K562 (cell line): ENCODE results near the gene ZNF264. TPM values are rescaled to one million over a fixed set of nuclear protein-coding genes. Genes with fewer than 3 reads are reported as not detected.
A peak's percentile ranks its signal among the peaks of the same experiment; 100 is the strongest.

Experiments used
- CAMTA2 ChIP-seq: fragments of 250-450 bp; sonication (Bioruptor Pico); conservative IDR thresholded peaks from 2 replicates; pipeline ENCODE4 v1.5.1; 2022
- FOXJ3 ChIP-seq: sonication (generic); formaldehyde crosslinking; IDR thresholded peaks from 2 replicates; pipeline ENCODE4 v1.4.0; 2020; ENCODE audit warnings: mild to moderate bottlenecking, missing genetic modification reagents
- MCM5 ChIP-seq: fragments of 450-650 bp; IDR thresholded peaks from 2 replicates; pipeline ENCODE4 v1.6.1; 2016; ENCODE audit warnings: low read depth
- PHF21A ChIP-seq: fragments of 450-650 bp; IDR thresholded peaks from 2 replicates; pipeline ENCODE4 v1.6.1; 2017; ENCODE audit warnings: low read depth, borderline replicate concordance
- POLR2AphosphoS5 ChIP-seq: IDR thresholded peaks from 2 replicates; pipeline ENCODE4 v1.6.1; 2011; ENCODE audit warnings: mild to moderate bottlenecking, low read depth, low read length, moderate library complexity; ENCODE audit not compliant: control insufficient read depth, insufficient read depth
- SRSF7 ChIP-seq: fragments of 200-400 bp; formaldehyde crosslinking; optimal IDR thresholded peaks from 2 replicates; pipeline ENCODE3; 2017; ENCODE audit warnings: mild to moderate bottlenecking, low read depth, low read length
- YBX1 ChIP-seq: fragments of 450-650 bp; IDR thresholded peaks from 2 replicates; pipeline ENCODE4 v1.7.1; 2016; ENCODE audit warnings: mild to moderate bottlenecking
- ZC3H4 ChIP-seq: sonication (generic); formaldehyde crosslinking; IDR thresholded peaks from 2 replicates; pipeline ENCODE4 v1.9.0; 2021; ENCODE audit warnings: missing genetic modification reagents, borderline replicate concordance
- ZNF561 ChIP-seq: fragments of 450-650 bp; formaldehyde crosslinking; conservative IDR thresholded peaks from 2 replicates; pipeline ENCODE4 v1.4.0; 2020; ENCODE audit warnings: mild to moderate bottlenecking, moderate library complexity
- ZNF695 ChIP-seq: fragments of 450-650 bp; formaldehyde crosslinking; IDR thresholded peaks from 2 replicates; pipeline ENCODE4 v1.4.0; 2020; ENCODE audit warnings: mild to moderate bottlenecking, moderate library complexity
- ZNF696 ChIP-seq: fragments of 250-450 bp; sonication (Bioruptor Pico); conservative IDR thresholded peaks from 2 replicates; pipeline ENCODE4 v1.4.0; 2020; ENCODE audit warnings: mild to moderate bottlenecking, moderate library complexity
- ZNF75A ChIP-seq: fragments of 450-650 bp; formaldehyde crosslinking; IDR thresholded peaks from 2 replicates; pipeline ENCODE4 v1.4.0; 2020; ENCODE audit warnings: mild to moderate bottlenecking
- polyA plus RNA-seq, 8 experiments: library from polyadenylated mRNA; depleted of rRNA in 4 of 8; stranded (reverse) in 5 of 8; unstranded in 3 of 8; fragments of >200 nt; fragmentation: Nextera tagmentation in 2 of 8; fragmentation: Illumina TruSeq in 1 of 8; extraction: Ambion mirVana in 2 of 8; extraction: Trizol in 1 of 8; gene quantifications; 2 replicates each; pipeline versions ENCODE4 v1.2.1 to v1.2.3, GENCODE V29; 2011 to 2014; ENCODE audit warnings: inconsistent platforms in 1 of 8, missing spikeins in 1 of 8
- total RNA-seq, 7 experiments: library from RNA; depleted of rRNA in 6 of 7; stranded (reverse); fragments of >200 nt in 6 of 7; fragmentation: Illumina TruSeq in 2 of 7; extraction: Trizol in 2 of 7; gene quantifications; 2 replicates each; pipeline versions ENCODE4 v1.2.1 to v1.2.3, GENCODE V29; 2011 to 2021; ENCODE audit warnings: low replicate concordance in 1 of 7
- TF ChIP-seq, protein P1 (sequence below): fragments of 250-450 bp; sonication (Bioruptor Pico); IDR thresholded peaks from 2 replicates; pipeline ENCODE4 v1.9.0; 2021; ENCODE audit warnings: mild to moderate bottlenecking, inconsistent platforms
- TF ChIP-seq, protein P2 (sequence below): fragments of 250-450 bp; sonication (Bioruptor Pico); IDR thresholded peaks from 2 replicates; pipeline ENCODE4 v1.5.0; 2021; ENCODE audit warnings: mild to moderate bottlenecking, moderate library complexity
- TF ChIP-seq, protein P3 (sequence below): sonication (generic); formaldehyde crosslinking; IDR thresholded peaks from 2 replicates; pipeline ENCODE4 v1.8.1; 2023; ENCODE audit warnings: mild to moderate bottlenecking, missing genetic modification reagents
- TF ChIP-seq, protein P4 (sequence below): fragments of 450-650 bp; formaldehyde crosslinking; IDR thresholded peaks from 2 replicates; pipeline ENCODE4 v1.4.0; 2020; ENCODE audit warnings: mild to moderate bottlenecking, moderate library complexity
- TF ChIP-seq, protein P5 (sequence below): fragments of 250-450 bp; sonication (Bioruptor Pico); IDR thresholded peaks from 2 replicates; pipeline ENCODE4 v1.4.0; 2020; ENCODE audit warnings: mild to moderate bottlenecking, moderate library complexity

The ZNF264 gene
- total and polyA plus RNA-seq, 9 of the 15 experiments (the other 6 are each of a cell fraction or from before 2014, with no cell fraction given) = 0.08 to 7.9 (median 1.3) TPM

DNA sequence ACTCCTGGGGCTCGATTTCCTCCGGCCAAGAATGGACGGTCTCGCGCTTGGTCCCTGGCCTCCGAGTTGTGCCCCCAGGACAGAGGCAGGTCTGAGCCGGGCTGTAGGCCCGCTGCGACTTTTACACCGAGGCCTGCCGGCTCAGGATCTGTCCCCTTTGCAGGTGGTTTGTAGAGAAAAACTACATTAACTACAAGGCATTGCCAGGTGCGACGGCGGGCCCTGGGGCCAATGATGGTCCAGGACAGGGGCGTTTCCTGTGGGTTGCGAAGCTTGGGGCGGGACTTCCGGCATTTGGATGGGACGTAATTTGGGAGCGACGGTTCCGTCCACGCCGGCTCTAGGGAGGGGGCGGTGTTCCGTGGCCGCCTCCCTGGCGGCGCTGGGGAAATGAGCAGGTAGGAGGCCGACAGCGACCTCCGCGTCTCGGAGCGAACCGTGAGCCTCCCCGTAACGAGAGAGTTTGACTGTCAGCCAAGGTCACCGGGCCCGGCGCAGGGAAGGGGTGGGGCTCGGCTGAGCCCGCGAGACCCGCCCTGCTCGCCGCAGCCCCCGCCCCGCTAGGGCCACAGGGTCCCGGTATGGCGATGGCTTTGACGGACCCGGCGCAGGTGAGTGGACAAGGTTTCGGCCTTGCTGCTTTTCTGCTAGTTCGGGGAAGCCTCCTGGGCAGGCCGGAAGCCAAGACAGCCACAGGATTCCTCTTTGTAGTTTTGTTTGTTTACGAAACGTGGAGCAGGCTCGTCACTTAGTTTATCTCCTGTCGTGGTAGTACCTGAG is 49.2 kb downstream of the ZNF264 start, which contains the start of gene ZNF805 (continued):
- TF ChIP-seq, protein P1, sequence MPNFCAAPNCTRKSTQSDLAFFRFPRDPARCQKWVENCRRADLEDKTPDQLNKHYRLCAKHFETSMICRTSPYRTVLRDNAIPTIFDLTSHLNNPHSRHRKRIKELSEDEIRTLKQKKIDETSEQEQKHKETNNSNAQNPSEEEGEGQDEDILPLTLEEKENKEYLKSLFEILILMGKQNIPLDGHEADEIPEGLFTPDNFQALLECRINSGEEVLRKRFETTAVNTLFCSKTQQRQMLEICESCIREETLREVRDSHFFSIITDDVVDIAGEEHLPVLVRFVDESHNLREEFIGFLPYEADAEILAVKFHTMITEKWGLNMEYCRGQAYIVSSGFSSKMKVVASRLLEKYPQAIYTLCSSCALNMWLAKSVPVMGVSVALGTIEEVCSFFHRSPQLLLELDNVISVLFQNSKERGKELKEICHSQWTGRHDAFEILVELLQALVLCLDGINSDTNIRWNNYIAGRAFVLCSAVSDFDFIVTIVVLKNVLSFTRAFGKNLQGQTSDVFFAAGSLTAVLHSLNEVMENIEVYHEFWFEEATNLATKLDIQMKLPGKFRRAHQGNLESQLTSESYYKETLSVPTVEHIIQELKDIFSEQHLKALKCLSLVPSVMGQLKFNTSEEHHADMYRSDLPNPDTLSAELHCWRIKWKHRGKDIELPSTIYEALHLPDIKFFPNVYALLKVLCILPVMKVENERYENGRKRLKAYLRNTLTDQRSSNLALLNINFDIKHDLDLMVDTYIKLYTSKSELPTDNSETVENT (CRISPR knock-in tag) = peak; percentile 63; the same call in 1 of the 2 replicates
- TF ChIP-seq ZNF75A (CRISPR knock-in tag) (no peak), YBX1 (no peak), FOXJ3 (CRISPR knock-in tag) (no peak), ZC3H4 (CRISPR knock-in tag) (no peak), ZNF561 (CRISPR knock-in tag) (no peak), MCM5 (no peak), CAMTA2 (CRISPR knock-in tag) (no peak), POLR2AphosphoS5 (peak; percentile 62; the same call in 1 of the 2 replicates), ZNF695 (CRISPR knock-in tag) (no peak), ZNF696 (CRISPR knock-in tag) (no peak), PHF21A (no peak), SRSF7 (no peak)
- TF ChIP-seq, protein P2, sequence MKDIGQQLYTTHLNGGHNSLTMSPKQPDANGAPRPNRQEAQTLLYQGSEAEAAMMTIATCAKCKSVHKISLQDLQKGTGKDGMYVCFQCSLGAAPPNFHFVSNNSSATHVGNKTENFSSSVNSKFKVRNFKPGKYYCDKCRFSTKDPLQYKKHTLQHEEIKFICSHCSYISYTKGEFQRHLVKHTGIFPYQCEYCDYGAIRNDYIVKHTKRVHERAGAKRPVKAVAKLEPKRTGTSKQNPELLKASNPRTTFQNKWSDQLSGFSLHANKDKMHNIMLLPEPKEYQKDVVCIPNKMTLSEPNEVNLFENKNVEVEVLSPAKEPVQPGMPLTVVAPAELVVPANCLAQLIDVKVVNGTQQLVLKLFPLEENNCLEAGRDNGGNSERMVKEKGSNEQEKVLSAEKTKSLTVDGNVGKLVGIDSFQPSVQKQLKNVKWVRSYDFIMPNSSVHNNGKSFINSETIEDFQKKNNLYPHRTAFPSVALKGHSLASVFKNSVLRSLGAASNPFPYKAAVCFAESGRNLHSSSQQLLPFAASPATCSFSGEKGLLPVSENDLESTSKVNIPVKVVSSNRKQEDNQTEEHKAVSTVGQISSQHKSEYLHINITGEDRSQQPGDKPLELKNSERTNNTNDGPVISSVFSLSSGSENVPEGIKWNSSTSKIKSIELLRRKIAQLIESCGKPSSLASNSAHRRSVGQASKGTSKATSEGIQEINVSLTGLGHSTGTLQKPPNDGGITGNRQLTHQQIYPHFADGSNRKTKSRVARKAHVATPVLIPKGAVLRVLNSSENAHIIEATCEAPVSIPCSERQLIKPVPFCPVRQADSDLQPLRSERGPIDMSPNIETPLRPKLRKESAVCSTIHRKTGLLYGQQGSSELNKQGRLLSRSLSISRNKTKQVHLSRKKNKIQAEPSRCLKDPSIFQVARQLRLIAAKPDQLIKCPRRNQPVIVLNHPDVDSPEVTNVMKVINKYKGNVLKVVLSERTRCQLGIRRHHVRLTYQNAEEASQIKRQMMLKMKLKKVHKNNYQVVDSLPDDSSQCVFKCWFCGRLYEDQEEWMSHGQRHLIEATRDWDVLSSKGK (CRISPR knock-in tag) = no peak
- TF ChIP-seq, protein P3, sequence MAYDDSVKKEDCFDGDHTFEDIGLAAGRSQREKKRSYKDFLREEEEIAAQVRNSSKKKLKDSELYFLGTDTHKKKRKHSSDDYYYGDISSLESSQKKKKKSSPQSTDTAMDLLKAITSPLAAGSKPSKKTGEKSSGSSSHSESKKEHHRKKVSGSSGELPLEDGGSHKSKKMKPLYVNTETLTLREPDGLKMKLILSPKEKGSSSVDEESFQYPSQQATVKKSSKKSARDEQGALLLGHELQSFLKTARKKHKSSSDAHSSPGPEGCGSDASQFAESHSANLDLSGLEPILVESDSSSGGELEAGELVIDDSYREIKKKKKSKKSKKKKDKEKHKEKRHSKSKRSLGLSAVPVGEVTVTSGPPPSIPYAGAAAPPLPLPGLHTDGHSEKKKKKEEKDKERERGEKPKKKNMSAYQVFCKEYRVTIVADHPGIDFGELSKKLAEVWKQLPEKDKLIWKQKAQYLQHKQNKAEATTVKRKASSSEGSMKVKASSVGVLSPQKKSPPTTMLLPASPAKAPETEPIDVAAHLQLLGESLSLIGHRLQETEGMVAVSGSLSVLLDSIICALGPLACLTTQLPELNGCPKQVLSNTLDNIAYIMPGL = no peak
- TF ChIP-seq, protein P4, sequence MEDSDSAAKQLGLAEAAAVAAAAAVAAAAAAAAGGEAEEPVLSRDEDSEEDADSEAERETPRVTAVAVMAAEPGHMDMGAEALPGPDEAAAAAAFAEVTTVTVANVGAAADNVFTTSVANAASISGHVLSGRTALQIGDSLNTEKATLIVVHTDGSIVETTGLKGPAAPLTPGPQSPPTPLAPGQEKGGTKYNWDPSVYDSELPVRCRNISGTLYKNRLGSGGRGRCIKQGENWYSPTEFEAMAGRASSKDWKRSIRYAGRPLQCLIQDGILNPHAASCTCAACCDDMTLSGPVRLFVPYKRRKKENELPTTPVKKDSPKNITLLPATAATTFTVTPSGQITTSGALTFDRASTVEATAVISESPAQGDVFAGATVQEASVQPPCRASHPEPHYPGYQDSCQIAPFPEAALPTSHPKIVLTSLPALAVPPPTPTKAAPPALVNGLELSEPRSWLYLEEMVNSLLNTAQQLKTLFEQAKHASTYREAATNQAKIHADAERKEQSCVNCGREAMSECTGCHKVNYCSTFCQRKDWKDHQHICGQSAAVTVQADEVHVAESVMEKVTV (CRISPR knock-in tag) = no peak
- TF ChIP-seq, protein P5, sequence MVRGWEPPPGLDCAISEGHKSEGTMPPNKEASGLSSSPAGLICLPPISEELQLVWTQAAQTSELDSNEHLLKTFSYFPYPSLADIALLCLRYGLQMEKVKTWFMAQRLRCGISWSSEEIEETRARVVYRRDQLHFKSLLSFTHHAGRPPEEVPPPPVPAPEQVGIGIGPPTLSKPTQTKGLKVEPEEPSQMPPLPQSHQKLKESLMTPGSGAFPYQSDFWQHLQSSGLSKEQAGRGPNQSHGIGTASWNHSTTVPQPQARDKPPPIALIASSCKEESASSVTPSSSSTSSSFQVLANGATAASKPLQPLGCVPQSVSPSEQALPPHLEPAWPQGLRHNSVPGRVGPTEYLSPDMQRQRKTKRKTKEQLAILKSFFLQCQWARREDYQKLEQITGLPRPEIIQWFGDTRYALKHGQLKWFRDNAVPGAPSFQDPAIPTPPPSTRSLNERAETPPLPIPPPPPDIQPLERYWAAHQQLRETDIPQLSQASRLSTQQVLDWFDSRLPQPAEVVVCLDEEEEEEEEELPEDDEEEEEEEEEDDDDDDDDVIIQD = no peak
